ENCODE data around the gene KCNN1. TPM values are rescaled to one million over a fixed set of nuclear protein-coding genes. Genes with fewer than 3 reads are reported as not detected.

Gene KCNN1
- total RNA-seq, 1 experiment from 2014 or later = 9.2 TPM

- Histone ChIP-seq H2AFZ (ENCODE audit: low read length) (no peak overlapping the region), H4K8ac (replicated peaks; ENCODE audit: insufficient read length, low read depth, low read length) (no peak overlapping the region), H3K18ac (ENCODE audit: insufficient read length, low read depth, low read length) (no peak overlapping the region), H3K14ac (ENCODE audit: insufficient read depth, low read length) (no peak overlapping the region), H3K9ac (ENCODE audit: extremely low read depth, insufficient read length, low read length) (no peak overlapping the region), H3K4ac (ENCODE audit: low read depth, low read length) (no peak overlapping the region), H4K5ac (ENCODE audit: insufficient read length, low read depth, low read length) (no peak overlapping the region), H4K91ac (ENCODE audit: insufficient read length, low read depth, low read length) (no peak overlapping the region), H3K27me3 (ENCODE audit: insufficient read depth, low read length) (no peaks in the 10 kb centered on the region), H2BK20ac (ENCODE audit: low read depth, low read length, poor library complexity, severe bottlenecking) (no peak overlapping the region), H4K20me1 (ENCODE audit: control insufficient read depth, insufficient read depth, insufficient read length) (peaks cover 2% of the 10 kb centered on the region), H3T11ph (ENCODE audit: low read length) (no peak overlapping the region), H3K27ac (ENCODE audit: insufficient read length, low read depth, low read length) (no peak overlapping the region), H3K79me2 (ENCODE audit: insufficient read depth, low read length) (no peaks in the 10 kb centered on the region), H2AK5ac (ENCODE audit: insufficient read length, low read length) (no peak overlapping the region), H2BK15ac (ENCODE audit: low read depth, low read length) (no peak overlapping the region), H3K56ac (ENCODE audit: insufficient read length, low read depth, low read length) (no peak overlapping the region), H3K4me1 (ENCODE audit: insufficient read depth, low read length) (no peaks in the 10 kb centered on the region), H3K23me2 (ENCODE audit: insufficient read length, low read depth, low read length, poor library complexity, severe bottlenecking) (peaks cover 7% of the 10 kb centered on the region), H3K23ac (ENCODE audit: insufficient read length, low read depth, low read length) (no peak overlapping the region), H2BK12ac (ENCODE audit: insufficient read length, low read depth, low read length) (no peak overlapping the region), H3K79me1 (ENCODE audit: insufficient read depth, low read depth, low read length, poor library complexity, severe bottlenecking) (no peaks in the 10 kb centered on the region), H3K4me2 (ENCODE audit: insufficient read depth, insufficient read length, low read length) (no peak overlapping the region), H2BK5ac (ENCODE audit: insufficient read length, low read length) (no peak overlapping the region), H2BK120ac (ENCODE audit: low read depth, low read length, poor library complexity, severe bottlenecking) (no peak overlapping the region), H3K9me3 (ENCODE audit: control insufficient read depth, low read depth, low read length) (no peaks in the 10 kb centered on the region)
- TF ChIP-seq CTCF (conservative IDR thresholded peaks at IDR 0.05) = no peak
- peaks cover 6 to 33% (median 27%) of the 10 kb centered on the region in 3 experiments; a peak in 6 of 7 replicates for H3K36me3 Mint-ChIP-seq (ENCODE audit: insufficient read depth in 1 of 3, low read depth in 3 of 3)
- peak overlapping the region in 1 of 3 experiments; percentile 44; a peak in 1 of 7 replicates for H3K27ac Mint-ChIP-seq
- H3K9me3 Mint-ChIP-seq = no peaks in the 10 kb centered on the region; a peak in 1 of 5 replicates
- peak overlapping the region in 1 of 2 experiments; percentile 66; a peak in 3 of 5 replicates for H3K4me3 Mint-ChIP-seq
- H3K27me3 Mint-ChIP-seq (ENCODE audit: low read depth) = no peaks in the 10 kb centered on the region
- no CpG with 5 or more reads among the region's 17 CpGs for WGBS (ENCODE audit: extremely low coverage, insufficient read length, low lambda C conversion rate)
- DNase-seq = peak; percentile 52
- H3K4me1 Mint-ChIP-seq = peaks cover 2 to 17% of the 10 kb centered on the region in 2 experiments
These were observed 24.7 kb upstream of the KCNN1 start for GRCh38 chr19:17942181-17942580.

All from H9 (cell line).